WTC11 (cell line): ENCODE data around the gene MAP7.
A peak's percentile ranks its signal among the peaks of the same experiment; 100 is the strongest.

Source experiments
- CREB1 ChIP-seq: sonication (generic); formaldehyde crosslinking; IDR thresholded peaks from 2 replicates; pipeline ENCODE4 v1.8.0; 2023; ENCODE audit warnings: mild to moderate bottlenecking, missing genetic modification reagents
- SMAD3 ChIP-seq: sonication (generic); formaldehyde crosslinking; IDR thresholded peaks from 2 replicates; pipeline ENCODE4 v1.8.0; 2022; ENCODE audit warnings: missing genetic modification reagents, mild to moderate bottlenecking, borderline replicate concordance

DNA sequence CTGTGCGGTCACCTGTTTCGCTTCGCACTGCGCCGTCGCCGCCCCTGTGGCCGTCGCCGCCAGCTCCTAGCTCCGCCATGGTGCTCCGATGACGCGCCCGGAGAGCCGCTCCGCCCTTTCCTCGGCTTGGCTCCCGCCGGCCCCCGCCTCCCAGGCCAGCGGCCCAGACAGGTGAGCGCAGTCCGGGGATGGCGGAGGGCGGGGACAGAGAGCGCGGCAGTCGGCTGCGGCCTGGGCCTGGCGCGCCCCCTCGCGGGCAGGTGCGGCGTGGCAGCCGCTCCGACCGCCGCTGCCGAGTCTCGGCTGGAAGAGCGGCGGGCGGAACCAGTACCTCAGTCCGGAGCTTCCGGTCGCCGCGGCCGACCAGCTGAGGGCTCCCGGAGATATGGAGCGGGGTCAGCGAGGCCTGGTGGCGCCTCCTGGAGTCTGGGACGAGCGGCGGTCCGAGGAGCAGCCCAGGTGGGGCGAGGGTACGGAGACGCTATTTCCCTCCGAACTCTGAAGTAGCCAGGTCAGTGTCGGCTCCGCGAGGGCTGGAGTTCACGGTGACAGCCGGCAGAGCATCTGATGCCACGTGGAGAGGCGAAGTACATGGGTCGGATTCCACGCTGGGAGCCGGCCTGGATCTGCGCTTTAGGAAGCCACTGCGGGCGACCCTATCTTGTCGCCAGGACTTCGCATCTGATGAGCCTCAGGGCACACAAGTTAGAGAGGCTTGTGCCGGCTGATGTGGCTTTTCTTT is at the start of gene MAP7:
- TF ChIP-seq SMAD3 (CRISPR knock-in tag) (peak; percentile 10; the same call in 1 of the 2 replicates), CREB1 (CRISPR knock-in tag) (peak; percentile 18; the same call in 1 of the 2 replicates)
